GM12878 (cell line): ENCODE data around the gene SAPCD2. TPM values are rescaled to one million over a fixed set of nuclear protein-coding genes. Genes with fewer than 3 reads are reported as not detected.

Source experiments
- ATAC-seq: fragments of 200-7000 bp; cut with Tn5 transposase; 3 replicates; pipeline ENCODE4 v1.9.1; 2020; ENCODE audit warnings: mild to moderate bottlenecking, moderate library complexity
- BruUV-seq: library from RNA; stranded (reverse); fragments of 400-500 nt; replicated peaks from 2 replicates; lab custom pipeline; 2021; lab: Mats Ljungman, UMichigan
- CTCF ChIA-PET: fragments of 300-600 bp; sonication (Branson Sonifier 250); formaldehyde crosslinking; extraction: SDS; loops from one replicate; lab custom pipeline; 2021; ENCODE audit warnings: inconsistent platforms; lab: Yijun Ruan, JAX
- POLR2A ChIA-PET: fragments of 350-600 bp; formaldehyde crosslinking; extraction: SDS; loops from one replicate; lab custom pipeline; 2021; ENCODE audit warnings: inconsistent platforms; lab: Charles Lee
- RAD21 ChIA-PET: fragments of 300-600 bp; sonication (Branson Sonifier 250); formaldehyde crosslinking; loops from one replicate; lab custom pipeline; 2023; ENCODE audit warnings: antibody characterized with exemption; ENCODE audit not compliant: unreplicated experiment; lab: Charles Lee
- SMC1A ChIA-PET: fragments of 300-600 bp; sonication (Branson Sonifier 250); formaldehyde crosslinking; loops from one replicate; lab custom pipeline; 2023; ENCODE audit not compliant: unreplicated experiment, uncharacterized antibody; lab: Charles Lee
- DNase-seq: peaks from one replicate; pipeline ENCODE4 v3.0.0-alpha.2; 2011; ENCODE audit warnings: low read depth, low spot score
- FAIRE-seq: peaks from 3 replicates; lab custom pipeline; 2011; peaks lifted over from hg19 to GRCh38; lab: Jason Lieb, UNC
- H2AFZ ChIP-seq: 2 replicates; pipeline ENCODE4 v1.6.0; 2011; ENCODE audit warnings: low read depth, low read length, control low read depth; ENCODE audit not compliant: control insufficient read depth
- H3K27ac ChIP-seq: 2 replicates; pipeline ENCODE4 v1.5.1; 2011; ENCODE audit warnings: control low read depth; ENCODE audit not compliant: control insufficient read depth, insufficient read depth
- H3K27me3 ChIP-seq, 2 experiments: replicated peaks in 1 of 2; 2 replicates each; pipeline versions ENCODE4 v1.6.0 to v1.6.1; 2011; ENCODE audit warnings: low read length in 1 of 2; ENCODE audit not compliant: control insufficient read depth in 2 of 2, insufficient read depth in 2 of 2
- H3K36me3 ChIP-seq, 2 experiments: 2 replicates each; pipeline ENCODE4 v1.5.1; 2011; ENCODE audit warnings: low read length in 1 of 2; ENCODE audit not compliant: control insufficient read depth in 2 of 2, insufficient read depth in 2 of 2
- H3K4me1 ChIP-seq: 2 replicates; pipeline ENCODE4 v1.6.1; 2011; ENCODE audit warnings: mild to moderate bottlenecking, low read length, moderate library complexity, mixed read lengths; ENCODE audit not compliant: control insufficient read depth, insufficient read depth
- H3K4me2 ChIP-seq: 2 replicates; pipeline ENCODE4 v1.6.0; 2011; ENCODE audit warnings: control low read depth; ENCODE audit not compliant: control insufficient read depth, insufficient read depth
- H3K4me3 ChIP-seq: fragments of 200-600 bp; sonication (generic); 2 replicates; pipeline ENCODE4 v1.5.1; 2016
- H3K79me2 ChIP-seq: 2 replicates; pipeline ENCODE4 v1.6.0; 2011; ENCODE audit warnings: low read length; ENCODE audit not compliant: control insufficient read depth, insufficient read depth
- H3K9ac ChIP-seq: 2 replicates; pipeline ENCODE4 v1.8.0; 2011; ENCODE audit warnings: low read length, control low read depth, mixed read lengths; ENCODE audit not compliant: control insufficient read depth, insufficient read depth
- H3K9me3 ChIP-seq: replicated peaks from 3 replicates; pipeline ENCODE4 v1.5.1; 2011; ENCODE audit warnings: mild to moderate bottlenecking, low read length; ENCODE audit not compliant: control insufficient read depth, insufficient read depth
- H4K20me1 ChIP-seq: 2 replicates; pipeline ENCODE4 v1.6.0; 2011; ENCODE audit not compliant: control insufficient read depth, insufficient read depth
- MEF2B ChIP-seq: fragments of 450-650 bp; IDR thresholded peaks from 2 replicates; pipeline ENCODE4 v1.6.1; 2018; ENCODE audit warnings: mild to moderate bottlenecking, moderate library complexity; ENCODE audit not compliant: partially characterized antibody, poor library complexity, severe bottlenecking
- RAD51 ChIP-seq: fragments of 450-650 bp; IDR thresholded peaks from 2 replicates; pipeline ENCODE4 v1.6.1; 2016; ENCODE audit warnings: moderate library complexity, mild to moderate bottlenecking, inconsistent platforms
- ZSCAN29 ChIP-seq: fragments of 450-650 bp; IDR thresholded peaks from 2 replicates; pipeline ENCODE4 v1.6.1; 2017; ENCODE audit warnings: mild to moderate bottlenecking, moderate library complexity
- WGBS: methylation state at CpG from one replicate; pipeline ENCODE4 v1.1.6; 2016; ENCODE audit warnings: low lambda C conversion rate; ENCODE audit not compliant: insufficient replicate concordance, insufficient coverage; ENCODE audit errors: missing lambda C conversion rate; 5-methylcytosine and 5-hydroxymethylcytosine counted together
- in situ Hi-C: fragments of 300-500 bp; cut with MboI; formaldehyde crosslinking; loops from 9 replicates; pipeline ENCODE4 v1.14.3; 2018; ENCODE audit warnings: mixed read lengths
- intact Hi-C: fragments of 100-400 bp; cut with micrococcal nuclease; formaldehyde crosslinking; loops from one replicate; pipeline ENCODE4 v1.14.2; 2022; ENCODE audit not compliant: unreplicated experiment
- polyA plus RNA-seq, 11 experiments: library from polyadenylated mRNA; depleted of rRNA in 4 of 11; unstranded in 6 of 11; stranded (reverse) in 5 of 11; fragments of >200 nt; fragmentation: Nextera tagmentation in 4 of 11; fragmentation: Illumina TruSeq in 1 of 11; extraction: Ambion mirVana in 4 of 11; extraction: Trizol in 1 of 11; gene quantifications; 1 replicate in 1 of 11; 2 replicates in 10 of 11; pipeline versions ENCODE4 v1.2.1 to v1.2.3, GENCODE V29; 2011 to 2016; ENCODE audit warnings: inconsistent platforms in 2 of 11, missing spikeins in 2 of 11, low read depth in 1 of 11
- total RNA-seq, 4 experiments: library from RNA; depleted of rRNA in 3 of 4; stranded (reverse); fragments of >200 nt in 3 of 4; fragmentation: Illumina TruSeq in 1 of 4; extraction: Trizol in 1 of 4; gene quantifications; 2 replicates each; pipeline versions ENCODE4 v1.2.1 to v1.2.3, GENCODE V29; 2013 to 2021
- TF ChIP-seq, protein P1 (sequence below): fragments of 450-650 bp; IDR thresholded peaks from 2 replicates; pipeline ENCODE4 v1.6.1; 2016; ENCODE audit warnings: mild to moderate bottlenecking

The SAPCD2 gene
- total and polyA plus RNA-seq, 10 of the 15 experiments (the other 5 are each of a cell fraction or from before 2014, with no cell fraction given): 1.6 to 35.2 (median 7.2) TPM

DNA sequence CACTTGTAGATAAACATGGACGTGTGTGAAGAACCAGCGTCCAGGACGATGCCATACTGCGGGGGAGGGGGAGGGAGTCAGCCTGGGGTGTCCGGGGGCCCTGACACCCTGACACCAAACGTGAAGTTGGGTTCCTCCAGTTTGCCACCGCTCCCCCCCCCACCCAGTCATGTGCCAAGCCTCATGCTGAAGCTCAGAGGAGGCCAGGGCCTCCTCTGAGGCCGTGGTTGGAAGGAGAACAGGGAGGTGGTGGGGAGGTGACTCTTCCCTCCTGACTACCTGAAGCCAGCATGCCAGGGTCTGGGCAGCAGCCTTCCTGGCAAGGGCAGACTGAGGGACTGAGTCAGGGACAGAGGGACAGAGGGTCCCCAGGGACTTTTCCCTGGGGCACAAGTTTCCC, 18.1 kb downstream of the SAPCD2 start:
- intact Hi-C loops (no loop called here), in situ Hi-C loops (no loop called here)
- ChIA-PET SMC1A (no interaction called here), RAD21 (no interaction called here), CTCF (interaction anchor here (0.6 to 1.5 kb wide), 4 partner anchors 12 to 52 kb away, joined by 3 to 6 read pairs (median 4); no protein-coding TSS in a partner anchor), POLR2A (interaction anchor here (0.6 kb wide), 1 partner anchor 31 kb away, joined by 4 read pairs; no protein-coding TSS in a partner anchor)
- 45% methylated on average over 8 of the region's 8 CpGs for WGBS
- no peak overlapping the region for H3K4me3 ChIP-seq
- TF ChIP-seq RAD51 (no peak), MEF2B (peak; percentile 41)
- no peak for FAIRE-seq
- no peaks in the 10 kb centered on the region for H4K20me1 ChIP-seq
- H3K4me2 ChIP-seq: no peak overlapping the region
- no peaks in the 10 kb centered on the region for H3K9me3 ChIP-seq
- H2AFZ ChIP-seq: no peak overlapping the region
- no peak overlapping the region for H3K9ac ChIP-seq
- no TSS peak for BruUV-seq
- no peak overlapping the region for H3K27ac ChIP-seq
- no peaks in the 10 kb centered on the region for H3K4me1 ChIP-seq
- peaks cover 11 to 16% of the 10 kb centered on the region in 2 experiments; a peak in 3 of 4 replicates for H3K27me3 ChIP-seq
- DNase-seq: no peak
- H3K36me3 ChIP-seq: no peaks in the 10 kb centered on the region
- no peaks in the 10 kb centered on the region for H3K79me2 ChIP-seq
- no peak for ATAC-seq

DNA sequence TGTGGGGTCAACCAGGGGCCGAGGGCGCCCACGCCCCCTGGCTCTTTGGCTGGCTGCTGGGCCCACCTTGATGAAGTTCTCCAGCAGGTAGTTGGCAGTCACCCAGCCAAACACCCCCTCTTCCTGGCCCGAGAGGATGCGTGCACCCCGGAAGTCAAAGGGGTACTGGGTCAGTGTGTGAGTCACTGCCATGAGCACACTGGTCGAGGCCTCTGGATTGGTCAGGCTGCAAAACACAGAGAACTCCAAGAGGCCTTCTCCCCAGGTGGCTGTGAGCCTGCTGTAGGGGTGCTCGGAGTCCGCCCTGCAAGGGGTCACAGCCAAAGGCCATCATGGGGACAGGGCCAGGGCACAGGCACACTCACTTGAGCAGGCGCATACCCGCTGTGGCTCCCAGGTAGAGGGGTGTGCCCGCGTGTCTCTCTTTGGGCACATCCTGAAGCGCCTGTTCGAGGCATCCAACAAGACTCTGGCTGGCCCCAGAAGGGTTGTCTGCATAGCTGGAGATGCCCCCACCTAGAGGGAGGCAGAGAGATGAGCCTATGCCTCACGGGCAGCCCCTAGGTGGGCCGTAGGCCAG, 19.1 kb downstream of the SAPCD2 start:
- no peaks in the 10 kb centered on the region for H3K36me3 ChIP-seq
- H3K9me3 ChIP-seq: no peaks in the 10 kb centered on the region
- no peak overlapping the region for H3K4me3 ChIP-seq
- CTCF ChIA-PET: no interaction called here
- ATAC-seq (no peak), FAIRE-seq (no peak), DNase-seq (no peak)
- TF ChIP-seq, protein P1, sequence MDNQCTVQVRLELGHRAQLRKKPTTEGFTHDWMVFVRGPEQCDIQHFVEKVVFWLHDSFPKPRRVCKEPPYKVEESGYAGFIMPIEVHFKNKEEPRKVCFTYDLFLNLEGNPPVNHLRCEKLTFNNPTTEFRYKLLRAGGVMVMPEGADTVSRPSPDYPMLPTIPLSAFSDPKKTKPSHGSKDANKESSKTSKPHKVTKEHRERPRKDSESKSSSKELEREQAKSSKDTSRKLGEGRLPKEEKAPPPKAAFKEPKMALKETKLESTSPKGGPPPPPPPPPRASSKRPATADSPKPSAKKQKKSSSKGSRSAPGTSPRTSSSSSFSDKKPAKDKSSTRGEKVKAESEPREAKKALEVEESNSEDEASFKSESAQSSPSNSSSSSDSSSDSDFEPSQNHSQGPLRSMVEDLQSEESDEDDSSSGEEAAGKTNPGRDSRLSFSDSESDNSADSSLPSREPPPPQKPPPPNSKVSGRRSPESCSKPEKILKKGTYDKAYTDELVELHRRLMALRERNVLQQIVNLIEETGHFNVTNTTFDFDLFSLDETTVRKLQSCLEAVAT: no peak
- no peak for TF ChIP-seq ZSCAN29
- no peak overlapping the region for H3K27ac ChIP-seq
- H4K20me1 ChIP-seq: no peaks in the 10 kb centered on the region
- SMC1A ChIA-PET: no interaction called here
- no peaks in the 10 kb centered on the region for H3K4me1 ChIP-seq
- H2AFZ ChIP-seq: no peak overlapping the region
- RAD21 ChIA-PET: no interaction called here
- in situ Hi-C loops (no loop called here), intact Hi-C loops (no loop called here)
- POLR2A ChIA-PET: no interaction called here
- 54% methylated on average over 17 of the region's 17 CpGs for WGBS
- no peaks in the 10 kb centered on the region for H3K79me2 ChIP-seq
- no peak overlapping the region for H3K9ac ChIP-seq
- no TSS peak for BruUV-seq
- no peak overlapping the region for H3K4me2 ChIP-seq
- H3K27me3 ChIP-seq: peaks cover 11 to 18% of the 10 kb centered on the region in 2 experiments; a peak in 3 of 4 replicates
